Dendritic cell treated with granulocyte-macrophage colony-stimulating factor and Interleukin-4, amounts not matched to agents 40 ng/mL and 50 ng/mL, for 4 days (primary cell): ENCODE results near the gene UBR2.
"Not testable (repeated sequence)": the region's sequence is repeated elsewhere in the genome, so short reads cannot be mapped to it uniquely, and the experiment has no call there.

Source experiments
- H3K27ac Mint-ChIP-seq: one replicate; pipeline ENCODE4 v1.8.0; 2022; ENCODE audit warnings: mild to moderate bottlenecking, mixed read lengths
- H3K27me3 Mint-ChIP-seq: one replicate; pipeline ENCODE4 v1.8.0; 2022; ENCODE audit warnings: mild to moderate bottlenecking, mixed read lengths
- H3K36me3 Mint-ChIP-seq: one replicate; pipeline ENCODE4 v1.8.0; 2022; ENCODE audit warnings: low read depth, mixed read lengths
- H3K4me1 Mint-ChIP-seq: one replicate; pipeline ENCODE4 v1.8.0; 2022; ENCODE audit warnings: low read depth, mixed read lengths
- H3K4me3 Mint-ChIP-seq: one replicate; pipeline ENCODE4 v1.8.0; 2022; ENCODE audit warnings: mild to moderate bottlenecking, moderate library complexity, mixed read lengths
- H3K9me3 Mint-ChIP-seq: one replicate; pipeline ENCODE4 v1.8.0; 2022; ENCODE audit warnings: mixed read lengths
- intact Hi-C: fragments of 100-400 bp; cut with micrococcal nuclease; formaldehyde crosslinking; loops from one replicate; pipeline ENCODE4 v1.15.0; 2022

The UBR2 gene

DNA sequence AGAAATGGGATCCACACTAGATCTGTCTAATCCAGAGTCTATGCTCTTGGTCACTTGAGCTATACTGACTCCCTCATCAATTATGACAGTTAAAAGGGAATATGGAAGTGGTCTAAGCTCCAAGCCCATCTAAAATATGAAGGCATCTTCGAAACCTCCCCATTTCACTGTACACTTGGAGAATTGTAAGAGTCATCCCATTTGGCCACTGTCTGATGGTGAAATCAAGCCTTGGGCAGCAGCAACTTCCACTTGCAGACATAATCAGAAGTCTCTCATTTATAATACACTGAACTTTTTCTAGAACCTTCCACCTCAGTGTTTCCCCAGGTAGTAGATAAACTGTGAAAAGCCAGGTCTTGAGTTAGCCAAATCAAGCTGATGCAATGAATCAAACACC, 26.3 kb upstream of the UBR2 start:
- Mint-ChIP-seq H3K27ac (no peak overlapping the region), H3K4me3 (no peak overlapping the region), H3K36me3 (no peaks in the 10 kb centered on the region), H3K27me3 (peaks cover 2% of the 10 kb centered on the region), H3K9me3 (no peaks in the 10 kb centered on the region), H3K4me1 (peaks cover 33% of the 10 kb centered on the region)
- intact Hi-C loops, result no loop called here

- peaks cover 2% of the 10 kb centered on the region for H3K27me3 Mint-ChIP-seq
- intact Hi-C loops, result no loop called here
- no peak overlapping the region for H3K4me3 Mint-ChIP-seq
- H3K27ac Mint-ChIP-seq, result no peak overlapping the region
- H3K4me1 Mint-ChIP-seq, result peaks cover 23% of the 10 kb centered on the region
- H3K9me3 Mint-ChIP-seq, result no peaks in the 10 kb centered on the region
- H3K36me3 Mint-ChIP-seq, result no peaks in the 10 kb centered on the region
These were observed 24.7 kb upstream of the UBR2 start for GRCh38 chr6:42539135-42539534.

GRCh38 chr6:42545226-42545773, 18.5 kb upstream of the UBR2 start:
- intact Hi-C loops, result loop anchor here (5.0 kb wide), 3 partner anchors 93 to 283 kb away; partner anchors contain the start of gene TRERF1
- Mint-ChIP-seq H3K27ac (no peak overlapping the region), H3K36me3 (no peaks in the 10 kb centered on the region), H3K27me3 (peaks cover 4% of the 10 kb centered on the region), H3K9me3 (no peaks in the 10 kb centered on the region), H3K4me3 (no peak overlapping the region), H3K4me1 (peaks cover 14% of the 10 kb centered on the region)

GRCh38 chr6:42547407-42548329, 16.2 kb upstream of the UBR2 start:
- Mint-ChIP-seq H3K4me1 (peaks cover 14% of the 10 kb centered on the region), H3K27ac (peak overlapping the region; percentile 76)

GRCh38 chr6:42550277-42550676, 13.6 kb upstream of the UBR2 start:
- Mint-ChIP-seq H3K9me3 (no peaks in the 10 kb centered on the region), H3K27ac (no peak overlapping the region), H3K4me3 (no peak overlapping the region), H3K36me3 (no peaks in the 10 kb centered on the region), H3K27me3 (peaks cover 20% of the 10 kb centered on the region), H3K4me1 (peaks cover 11% of the 10 kb centered on the region)
- intact Hi-C loops, result no loop called here

More at GRCh38 chr6:42547407-42548329, 16.2 kb upstream of the UBR2 start:
- Mint-ChIP-seq H3K36me3 (no peaks in the 10 kb centered on the region), H3K4me3 (peak overlapping the region; percentile 74), H3K9me3 (no peaks in the 10 kb centered on the region), H3K27me3 (peaks cover 8% of the 10 kb centered on the region)
- intact Hi-C loops, result loop anchor here (5.0 kb wide), 3 partner anchors 95 to 285 kb away; partner anchors contain the start of gene TRERF1

DNA sequence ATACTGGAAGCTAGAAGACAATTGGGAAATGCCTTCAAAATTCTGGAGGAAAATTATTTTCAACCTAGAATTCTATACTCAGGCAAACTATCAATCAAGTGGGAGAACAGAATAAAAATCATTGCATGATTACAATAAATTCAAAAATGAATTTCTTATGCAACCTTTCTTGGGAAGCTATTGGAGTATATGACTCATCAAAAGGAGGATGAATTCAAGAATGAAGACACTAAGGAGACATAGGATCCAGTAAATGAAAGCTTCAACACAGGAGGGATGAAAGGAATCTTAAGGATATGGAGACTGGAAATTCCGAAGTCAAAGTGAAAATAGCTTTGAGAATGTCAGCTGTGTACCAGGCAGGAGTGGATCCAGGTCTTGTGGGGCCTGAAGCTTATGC, 12.6 kb upstream of the UBR2 start:
- Mint-ChIP-seq H3K27me3 (peaks cover 20% of the 10 kb centered on the region), H3K36me3 (no peaks in the 10 kb centered on the region), H3K4me1 (peaks cover 8% of the 10 kb centered on the region), H3K9me3 (no peaks in the 10 kb centered on the region), H3K27ac (no peak overlapping the region), H3K4me3 (no peak overlapping the region)
- intact Hi-C loops, result no loop called here

GRCh38 chr6:42552380-42552779, 11.4 kb upstream of the UBR2 start:
- H3K4me1 Mint-ChIP-seq, result peaks cover 8% of the 10 kb centered on the region
- no peak overlapping the region for H3K27ac Mint-ChIP-seq
- peaks cover 20% of the 10 kb centered on the region for H3K27me3 Mint-ChIP-seq
- intact Hi-C loops, result no loop called here
- no peak overlapping the region for H3K4me3 Mint-ChIP-seq
- H3K9me3 Mint-ChIP-seq, result no peaks in the 10 kb centered on the region
- no peaks in the 10 kb centered on the region for H3K36me3 Mint-ChIP-seq

DNA sequence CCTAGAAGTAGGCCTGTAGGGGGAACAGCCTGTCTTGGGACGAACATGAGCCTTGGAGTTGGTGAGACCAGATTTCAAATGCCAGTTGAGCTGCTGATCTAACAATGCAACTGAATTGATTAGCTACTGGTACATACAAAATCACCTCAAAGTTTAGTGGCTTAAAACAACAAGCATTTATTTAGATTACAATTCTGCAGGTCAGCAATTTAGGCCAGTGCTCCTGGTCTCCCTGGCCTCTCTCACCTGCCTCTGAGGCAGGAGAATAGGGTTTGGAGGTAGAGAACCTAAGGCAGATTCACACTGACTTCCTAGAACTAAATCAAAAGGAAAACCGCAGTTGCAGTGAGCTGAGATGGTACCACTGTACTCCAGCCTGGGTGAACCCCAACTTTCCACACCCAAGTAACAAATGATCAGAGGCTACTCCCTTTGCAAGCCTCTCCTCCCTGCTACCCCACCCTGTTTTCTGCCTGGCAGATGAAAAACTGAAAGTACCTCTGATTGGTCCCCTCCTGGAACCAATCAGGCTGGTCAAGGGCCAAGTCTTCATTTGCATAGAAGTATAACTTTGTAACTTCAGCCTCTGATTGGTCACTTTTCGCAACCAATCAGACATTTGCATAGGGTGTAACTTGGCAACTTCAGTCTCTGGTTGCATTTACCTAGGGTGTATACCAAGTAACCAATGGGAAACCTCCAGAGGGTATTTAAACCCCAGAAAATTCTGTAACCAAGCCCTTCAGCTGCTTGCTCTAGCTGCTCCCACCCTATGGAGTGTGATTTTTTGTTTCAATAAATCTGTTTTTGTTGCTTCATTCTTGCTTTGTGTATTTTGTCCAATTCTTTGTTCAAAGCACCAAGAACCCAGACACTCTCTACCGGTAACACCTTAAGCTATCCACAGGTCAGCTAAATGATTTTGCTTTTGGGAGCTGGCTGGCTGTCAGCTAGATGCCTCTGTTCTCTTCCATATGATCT, 8.1 kb upstream of the UBR2 start:
- H3K4me3 Mint-ChIP-seq, result no peak overlapping the region
- H3K36me3 Mint-ChIP-seq, result no peaks in the 10 kb centered on the region
- intact Hi-C loops, result no loop called here
- H3K27me3 Mint-ChIP-seq, result peaks cover 13% of the 10 kb centered on the region
- H3K9me3 Mint-ChIP-seq, result no peaks in the 10 kb centered on the region
- H3K4me1 Mint-ChIP-seq, result no peaks in the 10 kb centered on the region
- H3K27ac Mint-ChIP-seq, result no peak overlapping the region

- intact Hi-C loops, result no loop called here
- H3K36me3 Mint-ChIP-seq, result no peaks in the 10 kb centered on the region
- H3K27ac Mint-ChIP-seq, result no peak overlapping the region
- no peak overlapping the region for H3K4me3 Mint-ChIP-seq
- H3K4me1 Mint-ChIP-seq, result no peaks in the 10 kb centered on the region
- H3K9me3 Mint-ChIP-seq, result no peaks in the 10 kb centered on the region
- H3K27me3 Mint-ChIP-seq, result peaks cover 13% of the 10 kb centered on the region
These were observed 7.4 kb upstream of the UBR2 start for GRCh38 chr6:42556462-42556861.

- H3K36me3 Mint-ChIP-seq, H3K4me1 Mint-ChIP-seq, H3K9me3 Mint-ChIP-seq, intact Hi-C loops, H3K4me3 Mint-ChIP-seq, H3K27me3 Mint-ChIP-seq, H3K27ac Mint-ChIP-seq: not testable (repeated sequence)
These were observed 4.6 kb upstream of the UBR2 start for GRCh38 chr6:42559276-42559675.

- no peak overlapping the region for H3K4me3 Mint-ChIP-seq
- no peaks in the 10 kb centered on the region for H3K27me3 Mint-ChIP-seq
- intact Hi-C loops, result loop anchor here (2.0 to 5.0 kb wide), 2 partner anchors 345 to 775 kb away; partner anchors contain the start of genes MRPS10 and TOMM6
- H3K36me3 Mint-ChIP-seq, result peaks cover 31% of the 10 kb centered on the region
- H3K9me3 Mint-ChIP-seq, result no peaks in the 10 kb centered on the region
- peaks cover 23% of the 10 kb centered on the region for H3K4me1 Mint-ChIP-seq
- no peak overlapping the region for H3K27ac Mint-ChIP-seq
These were observed 1.8 kb upstream of the UBR2 start for GRCh38 chr6:42561986-42562385.

DNA sequence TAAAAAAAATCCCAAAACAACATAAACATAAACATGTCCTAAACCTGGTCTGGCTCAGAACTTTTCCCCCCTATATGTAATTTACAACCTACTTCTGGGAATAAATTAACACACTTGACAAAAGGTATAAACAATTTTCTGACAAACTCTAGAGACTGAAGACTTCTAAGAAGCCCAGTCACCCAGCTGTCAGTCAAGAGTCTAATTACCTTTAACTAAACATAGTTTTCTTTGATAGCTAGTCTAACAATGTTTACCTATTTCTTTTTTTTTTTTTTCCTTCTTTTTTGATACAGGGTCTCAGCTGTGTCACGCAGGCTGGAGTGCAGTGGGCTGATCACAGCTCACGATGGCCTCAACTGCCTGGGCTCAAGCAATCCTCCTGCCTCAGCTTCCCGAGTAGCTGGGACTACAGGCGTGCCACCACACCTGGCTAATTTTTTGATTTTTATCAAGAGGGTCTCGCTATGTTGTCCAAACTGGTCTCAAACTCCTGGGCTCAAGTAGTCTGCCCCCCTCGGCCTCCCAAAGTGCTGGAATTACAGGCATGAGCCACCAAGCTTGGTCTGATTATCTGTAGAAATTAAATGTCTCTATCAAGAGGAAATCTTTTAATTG, 932 bp upstream of the UBR2 start:
- peaks cover 27% of the 10 kb centered on the region for H3K4me1 Mint-ChIP-seq
- intact Hi-C loops, result loop anchor here (2.0 to 5.0 kb wide), 2 partner anchors 346 to 776 kb away; partner anchors contain the start of genes MRPS10 and TOMM6
- no peak overlapping the region for H3K4me3 Mint-ChIP-seq
- H3K27me3 Mint-ChIP-seq, result no peaks in the 10 kb centered on the region
- H3K9me3 Mint-ChIP-seq, result no peaks in the 10 kb centered on the region
- H3K36me3 Mint-ChIP-seq, result peaks cover 34% of the 10 kb centered on the region
- H3K27ac Mint-ChIP-seq, result no peak overlapping the region

- Mint-ChIP-seq H3K36me3 (peaks cover 34% of the 10 kb centered on the region), H3K27ac (peak overlapping the region; percentile 96), H3K27me3 (no peaks in the 10 kb centered on the region), H3K9me3 (no peaks in the 10 kb centered on the region), H3K4me3 (peak overlapping the region; percentile 83), H3K4me1 (peaks cover 27% of the 10 kb centered on the region)
- intact Hi-C loops, result loop anchor here (5.0 kb wide), 1 partner anchor 777 kb away; the partner anchor contains the start of gene TOMM6
These were observed 637 bp downstream of the UBR2 start for GRCh38 chr6:42564506-42564825.
